Liver (tissue), 2 donors: ENCODE measurements around the gene ARID4A.

Source experiments
- FOXA2 ChIP-seq: IDR thresholded peaks from 2 replicates; pipeline ENCODE4 v1.6.1; 2016; ENCODE audit warnings: antibody characterized with exemption
- MAX ChIP-seq: IDR thresholded peaks from 2 replicates; pipeline ENCODE4 v1.6.1; 2016; ENCODE audit warnings: antibody characterized with exemption
- REST ChIP-seq: IDR thresholded peaks from 2 replicates; pipeline ENCODE4 v1.6.1; 2016; ENCODE audit warnings: antibody characterized with exemption, mild to moderate bottlenecking
- YY1 ChIP-seq: IDR thresholded peaks from 2 replicates; pipeline ENCODE4 v1.6.1; 2016; ENCODE audit warnings: antibody characterized with exemption, mild to moderate bottlenecking
- ZBTB33 ChIP-seq: IDR thresholded peaks from 2 replicates; pipeline ENCODE4 v1.6.1; 2016; ENCODE audit warnings: antibody characterized with exemption
- TF ChIP-seq, protein P1 (sequence below): fragments of 150-350 bp; IDR thresholded peaks from 2 replicates; pipeline ENCODE4 v1.5.1; 2017; ENCODE audit warnings: improper control_type of control experiment, low read depth, low read length; ENCODE audit not compliant: missing input control
- donor health status: healthy.

GRCh38 chr14:58281969-58282368 is 16.4 kb upstream of the ARID4A start:
- no peak for TF ChIP-seq REST
- TF ChIP-seq, protein P1, sequence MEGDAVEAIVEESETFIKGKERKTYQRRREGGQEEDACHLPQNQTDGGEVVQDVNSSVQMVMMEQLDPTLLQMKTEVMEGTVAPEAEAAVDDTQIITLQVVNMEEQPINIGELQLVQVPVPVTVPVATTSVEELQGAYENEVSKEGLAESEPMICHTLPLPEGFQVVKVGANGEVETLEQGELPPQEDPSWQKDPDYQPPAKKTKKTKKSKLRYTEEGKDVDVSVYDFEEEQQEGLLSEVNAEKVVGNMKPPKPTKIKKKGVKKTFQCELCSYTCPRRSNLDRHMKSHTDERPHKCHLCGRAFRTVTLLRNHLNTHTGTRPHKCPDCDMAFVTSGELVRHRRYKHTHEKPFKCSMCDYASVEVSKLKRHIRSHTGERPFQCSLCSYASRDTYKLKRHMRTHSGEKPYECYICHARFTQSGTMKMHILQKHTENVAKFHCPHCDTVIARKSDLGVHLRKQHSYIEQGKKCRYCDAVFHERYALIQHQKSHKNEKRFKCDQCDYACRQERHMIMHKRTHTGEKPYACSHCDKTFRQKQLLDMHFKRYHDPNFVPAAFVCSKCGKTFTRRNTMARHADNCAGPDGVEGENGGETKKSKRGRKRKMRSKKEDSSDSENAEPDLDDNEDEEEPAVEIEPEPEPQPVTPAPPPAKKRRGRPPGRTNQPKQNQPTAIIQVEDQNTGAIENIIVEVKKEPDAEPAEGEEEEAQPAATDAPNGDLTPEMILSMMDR = no peak
- no peak for TF ChIP-seq FOXA2
- peak; percentile 69 for TF ChIP-seq YY1
- peak; percentile 5 for TF ChIP-seq ZBTB33
- TF ChIP-seq MAX = no peak
